ENCODE data around the gene CTDSP1.
A peak's percentile ranks its signal among the peaks of the same experiment; 100 is the strongest.

The CTDSP1 gene

DNA sequence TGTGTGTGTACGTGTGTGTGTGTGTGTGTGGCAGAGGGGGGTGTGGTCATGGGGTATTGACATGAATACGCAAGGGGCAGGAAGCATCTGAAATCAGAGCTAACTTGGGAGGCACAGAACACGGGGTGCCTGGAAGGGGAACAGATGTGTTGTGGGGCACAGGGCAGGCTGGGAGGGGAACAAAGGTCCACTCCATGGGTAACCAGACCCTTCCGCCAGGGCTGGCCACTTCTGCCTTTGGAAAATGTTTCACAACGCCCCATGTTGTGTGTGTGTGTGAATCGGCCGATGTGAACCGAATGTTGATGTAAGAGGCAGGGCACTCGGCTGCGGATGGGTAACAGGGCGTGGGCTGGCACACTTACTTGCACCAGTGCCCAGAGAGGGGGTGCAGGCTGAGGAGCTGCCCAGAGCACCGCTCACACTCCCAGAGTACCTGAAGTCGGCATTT lies 17.7 kb upstream of the CTDSP1 start, which contains the start of gene SLC11A1:
Gene SLC11A1, plus strand, starts transcription at position 358 of the 451 bp plus-strand sequence. CDS start 96 bp downstream, outside the sequence.
- peaks cover 11% of the 10 kb centered on the region for H3K4me1 ChIP-seq (ENCODE audit: insufficient read depth, poor library complexity, severe bottlenecking)
- H3K36me3 ChIP-seq (ENCODE audit: low read depth), result no peaks in the 10 kb centered on the region
- no peak for DNase-seq (ENCODE audit: low spot score)
- H3K27ac ChIP-seq (ENCODE audit: poor library complexity, severe bottlenecking), result no peak within 1 kb of the TSS
- no peaks in the 10 kb centered on the region for H3K9me3 ChIP-seq (ENCODE audit: severe bottlenecking)
- no peaks in the 10 kb centered on the region for H3K27me3 ChIP-seq (ENCODE audit: insufficient read depth, poor library complexity, severe bottlenecking)
- H3K4me3 ChIP-seq (ENCODE audit: severe bottlenecking), result no peak within 1 kb of the TSS
- TF ChIP-seq CTCF (IDR thresholded peaks at IDR 0.05; ENCODE audit: poor library complexity, severe bottlenecking), result no peak
- no peak for ATAC-seq (ENCODE audit: low read depth)

- H3K4me3 ChIP-seq (ENCODE audit: severe bottlenecking), result no peak overlapping the region
- DNase-seq (ENCODE audit: low spot score) (no peak), ATAC-seq (ENCODE audit: low read depth) (no peak)
- H3K9me3 ChIP-seq (ENCODE audit: severe bottlenecking), result no peaks in the 10 kb centered on the region
- TF ChIP-seq CTCF (IDR thresholded peaks at IDR 0.05; ENCODE audit: poor library complexity, severe bottlenecking), result no peak
- no peak overlapping the region for H3K27ac ChIP-seq (ENCODE audit: poor library complexity, severe bottlenecking)
- no peaks in the 10 kb centered on the region for H3K36me3 ChIP-seq (ENCODE audit: low read depth)
- H3K4me1 ChIP-seq (ENCODE audit: insufficient read depth, poor library complexity, severe bottlenecking), result peaks cover 14% of the 10 kb centered on the region
- H3K27me3 ChIP-seq (ENCODE audit: insufficient read depth, poor library complexity, severe bottlenecking), result no peaks in the 10 kb centered on the region
These were observed 16.9 kb upstream of the CTDSP1 start for GRCh38 chr2:218382785-218383184.

GRCh38 chr2:218383892-218384519 lies 15.7 kb upstream of the CTDSP1 start:
- Histone ChIP-seq H3K27ac (ENCODE audit: poor library complexity, severe bottlenecking) (peak overlapping the region; percentile 4), H3K4me3 (ENCODE audit: severe bottlenecking) (no peak overlapping the region), H3K9me3 (ENCODE audit: severe bottlenecking) (no peaks in the 10 kb centered on the region), H3K4me1 (ENCODE audit: insufficient read depth, poor library complexity, severe bottlenecking) (peaks cover 14% of the 10 kb centered on the region), H3K27me3 (ENCODE audit: insufficient read depth, poor library complexity, severe bottlenecking) (no peaks in the 10 kb centered on the region), H3K36me3 (ENCODE audit: low read depth) (no peaks in the 10 kb centered on the region)
- no peak for TF ChIP-seq CTCF (IDR thresholded peaks at IDR 0.05; ENCODE audit: poor library complexity, severe bottlenecking)
- ATAC-seq (ENCODE audit: low read depth), result peak; percentile 88
- DNase-seq (ENCODE audit: low spot score), result no peak

GRCh38 chr2:218384975-218385374 lies 14.7 kb upstream of the CTDSP1 start:
- Histone ChIP-seq H3K36me3 (ENCODE audit: low read depth) (no peaks in the 10 kb centered on the region), H3K4me1 (ENCODE audit: insufficient read depth, poor library complexity, severe bottlenecking) (peaks cover 14% of the 10 kb centered on the region), H3K27ac (ENCODE audit: poor library complexity, severe bottlenecking) (no peak overlapping the region), H3K9me3 (ENCODE audit: severe bottlenecking) (no peaks in the 10 kb centered on the region), H3K4me3 (ENCODE audit: severe bottlenecking) (no peak overlapping the region), H3K27me3 (ENCODE audit: insufficient read depth, poor library complexity, severe bottlenecking) (no peaks in the 10 kb centered on the region)
- ATAC-seq (ENCODE audit: low read depth) (no peak), DNase-seq (ENCODE audit: low spot score) (no peak)
- no peak for TF ChIP-seq CTCF (IDR thresholded peaks at IDR 0.05; ENCODE audit: poor library complexity, severe bottlenecking)

All from RWPE2 (cell line).